HepG2 (cell line): ENCODE measurements around the gene KIF9. TPM values are rescaled to one million over a fixed set of nuclear protein-coding genes. Genes with fewer than 3 reads are reported as not detected.

Source experiments
- ARHGAP35 ChIP-seq: sonication (generic); formaldehyde crosslinking; IDR thresholded peaks from 2 replicates; pipeline ENCODE4 v1.9.0; 2022; ENCODE audit warnings: mild to moderate bottlenecking, inconsistent platforms, moderate library complexity, missing genetic modification reagents, borderline replicate concordance
- HNRNPH1 ChIP-seq: fragments of 200-400 bp; formaldehyde crosslinking; optimal IDR thresholded peaks from 2 replicates; pipeline ENCODE3; 2017; ENCODE audit warnings: mild to moderate bottlenecking, low read depth, low read length
- KLF16 ChIP-seq, 2 experiments: sonication (generic) in 1 of 2; formaldehyde crosslinking in 1 of 2; IDR thresholded peaks; 2 replicates each; pipeline versions ENCODE4 v1.6.1 to v1.8.0; 2016 to 2023; ENCODE audit warnings: missing genetic modification reagents in 2 of 2, missing compliant biosample characterization in 1 of 2
- ZNF337 ChIP-seq: sonication (generic); formaldehyde crosslinking; IDR thresholded peaks from 2 replicates; pipeline ENCODE4 v1.5.1; 2020; ENCODE audit warnings: missing genetic modification reagents, low read depth, mild to moderate bottlenecking, borderline replicate concordance
- ZNF616 ChIP-seq: sonication (generic); formaldehyde crosslinking; IDR thresholded peaks from 2 replicates; pipeline ENCODE4 v1.5.0; 2020; ENCODE audit warnings: low read depth, mild to moderate bottlenecking, missing genetic modification reagents
- ZNF691 ChIP-seq: sonication (generic); formaldehyde crosslinking; IDR thresholded peaks from 2 replicates; pipeline ENCODE4 v1.4.0; 2020; ENCODE audit warnings: missing genetic modification reagents, low read depth, mild to moderate bottlenecking, borderline replicate concordance
- polyA plus RNA-seq, 8 experiments: library from polyadenylated mRNA; depleted of rRNA in 3 of 8; stranded (reverse) in 7 of 8; unstranded in 1 of 8; fragments of >200 nt; fragmentation: Illumina TruSeq in 4 of 8; extraction: Trizol in 4 of 8; gene quantifications; 2 replicates each; pipeline versions ENCODE4 v1.2.1 to v1.2.3, GENCODE V29; 2011 to 2016; ENCODE audit warnings: low read depth in 4 of 8, missing spikeins in 1 of 8, mixed read lengths in 1 of 8; ENCODE audit not compliant: insufficient read depth in 1 of 8
- total RNA-seq, 5 experiments: library from RNA; depleted of rRNA; stranded (reverse); fragments of >200 nt; fragmentation: Illumina TruSeq; extraction: Trizol; gene quantifications; 2 replicates each; pipeline ENCODE4 v1.2.3, GENCODE V29; 2016; ENCODE audit warnings: low read depth in 1 of 5
- TF ChIP-seq, protein P1 (sequence below): sonication (generic); formaldehyde crosslinking; IDR thresholded peaks from 2 replicates; pipeline ENCODE4 v1.4.0; 2020; ENCODE audit warnings: missing genetic modification reagents
- TF ChIP-seq, protein P2 (sequence below): sonication (generic); formaldehyde crosslinking; IDR thresholded peaks from 2 replicates; pipeline ENCODE4 v1.9.0; 2022; ENCODE audit warnings: missing genetic modification reagents, mild to moderate bottlenecking, borderline replicate concordance

Gene KIF9
- total and polyA plus RNA-seq, 2 of the 13 experiments (the other 11 are each of a cell fraction or from before 2014, with no cell fraction given) = 5.1 to 16.9 TPM

- TF ChIP-seq ZNF691 (CRISPR knock-in tag) = no peak
- no peak for TF ChIP-seq ZNF337 (CRISPR knock-in tag)
- TF ChIP-seq ARHGAP35 (CRISPR knock-in tag) = 0 out of 2 replicates have a peak, but pooled peaks have one; percentile 89
- TF ChIP-seq ZNF616 (CRISPR knock-in tag) = no peak; the same call in 1 of the 2 replicates
- TF ChIP-seq, protein P1, sequence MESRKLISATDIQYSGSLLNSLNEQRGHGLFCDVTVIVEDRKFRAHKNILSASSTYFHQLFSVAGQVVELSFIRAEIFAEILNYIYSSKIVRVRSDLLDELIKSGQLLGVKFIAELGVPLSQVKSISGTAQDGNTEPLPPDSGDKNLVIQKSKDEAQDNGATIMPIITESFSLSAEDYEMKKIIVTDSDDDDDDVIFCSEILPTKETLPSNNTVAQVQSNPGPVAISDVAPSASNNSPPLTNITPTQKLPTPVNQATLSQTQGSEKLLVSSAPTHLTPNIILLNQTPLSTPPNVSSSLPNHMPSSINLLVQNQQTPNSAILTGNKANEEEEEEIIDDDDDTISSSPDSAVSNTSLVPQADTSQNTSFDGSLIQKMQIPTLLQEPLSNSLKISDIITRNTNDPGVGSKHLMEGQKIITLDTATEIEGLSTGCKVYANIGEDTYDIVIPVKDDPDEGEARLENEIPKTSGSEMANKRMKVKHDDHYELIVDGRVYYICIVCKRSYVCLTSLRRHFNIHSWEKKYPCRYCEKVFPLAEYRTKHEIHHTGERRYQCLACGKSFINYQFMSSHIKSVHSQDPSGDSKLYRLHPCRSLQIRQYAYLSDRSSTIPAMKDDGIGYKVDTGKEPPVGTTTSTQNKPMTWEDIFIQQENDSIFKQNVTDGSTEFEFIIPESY (CRISPR knock-in tag) = peak; percentile 46; the same call in 1 of the 2 replicates
- no peak for TF ChIP-seq HNRNPH1
- TF ChIP-seq KLF16 (CRISPR knock-in tag; IDR thresholded peaks at IDR 0.05) = peak in 1 of 2 experiments; percentile 87; a peak in 2 of 4 replicates
- TF ChIP-seq, protein P2, sequence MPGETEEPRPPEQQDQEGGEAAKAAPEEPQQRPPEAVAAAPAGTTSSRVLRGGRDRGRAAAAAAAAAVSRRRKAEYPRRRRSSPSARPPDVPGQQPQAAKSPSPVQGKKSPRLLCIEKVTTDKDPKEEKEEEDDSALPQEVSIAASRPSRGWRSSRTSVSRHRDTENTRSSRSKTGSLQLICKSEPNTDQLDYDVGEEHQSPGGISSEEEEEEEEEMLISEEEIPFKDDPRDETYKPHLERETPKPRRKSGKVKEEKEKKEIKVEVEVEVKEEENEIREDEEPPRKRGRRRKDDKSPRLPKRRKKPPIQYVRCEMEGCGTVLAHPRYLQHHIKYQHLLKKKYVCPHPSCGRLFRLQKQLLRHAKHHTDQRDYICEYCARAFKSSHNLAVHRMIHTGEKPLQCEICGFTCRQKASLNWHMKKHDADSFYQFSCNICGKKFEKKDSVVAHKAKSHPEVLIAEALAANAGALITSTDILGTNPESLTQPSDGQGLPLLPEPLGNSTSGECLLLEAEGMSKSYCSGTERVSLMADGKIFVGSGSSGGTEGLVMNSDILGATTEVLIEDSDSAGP (CRISPR knock-in tag) = peak; percentile 87
Observed at GRCh38 chr3:47282424-47283192, at the start of gene KIF9, which contains the start of gene KLHL18 (continued).
